LNCaP clone FGC (cell line): Measurements from ENCODE around the gene IGFBP3.

Experiments
- DNase-seq: peaks from one replicate; pipeline ENCODE4 v3.0.0-alpha.2; 2011; ENCODE audit warnings: low read depth
- H3K4me3 ChIP-seq: 2 replicates; pipeline ENCODE4 v1.5.1; 2011; ENCODE audit warnings: mild to moderate bottlenecking, low read depth, low read length, control low read depth
- TF ChIP-seq, protein P1 (sequence below): IDR thresholded peaks from 2 replicates; pipeline ENCODE4 v1.5.1; 2012; ENCODE audit warnings: mild to moderate bottlenecking; ENCODE audit not compliant: control insufficient read depth, insufficient read depth; ENCODE audit errors: extremely low read depth

Gene IGFBP3

DNA sequence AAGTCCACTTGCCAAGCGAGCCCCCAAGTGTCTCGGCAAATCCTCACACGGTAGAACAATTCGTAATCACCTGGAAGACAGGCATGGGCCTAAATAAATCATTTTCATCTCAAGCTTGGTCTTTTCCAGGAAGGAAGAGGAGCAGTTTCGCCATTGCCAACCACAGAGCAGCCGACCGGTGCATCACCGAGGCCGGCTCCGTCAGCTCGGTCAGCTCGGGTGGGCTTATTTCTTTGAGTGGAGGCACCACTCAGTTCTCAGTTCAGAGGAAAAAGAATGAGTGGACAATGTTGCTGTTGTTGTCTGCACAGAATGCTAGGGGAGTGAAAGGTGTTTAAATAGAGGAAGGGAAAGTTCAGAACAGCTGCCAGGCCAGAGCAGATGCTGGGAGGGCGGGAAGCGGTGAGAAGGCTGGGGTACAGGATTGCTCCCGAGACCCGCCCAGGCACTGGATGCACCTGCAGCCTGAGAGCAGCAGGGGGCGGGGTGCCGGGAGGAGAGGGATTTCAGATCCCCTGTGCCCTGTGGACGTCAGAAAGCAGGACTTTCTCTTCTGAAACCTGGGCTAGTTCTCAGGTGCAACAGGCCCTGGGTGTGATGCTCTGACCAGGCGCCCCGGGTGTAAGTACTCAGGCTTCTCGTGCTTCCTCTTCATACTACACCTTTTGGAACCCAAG is 17.7 kb upstream of the IGFBP3 start:
- H3K4me3 ChIP-seq, result no peak overlapping the region
- DNase-seq, result no peak
- TF ChIP-seq, protein P1, sequence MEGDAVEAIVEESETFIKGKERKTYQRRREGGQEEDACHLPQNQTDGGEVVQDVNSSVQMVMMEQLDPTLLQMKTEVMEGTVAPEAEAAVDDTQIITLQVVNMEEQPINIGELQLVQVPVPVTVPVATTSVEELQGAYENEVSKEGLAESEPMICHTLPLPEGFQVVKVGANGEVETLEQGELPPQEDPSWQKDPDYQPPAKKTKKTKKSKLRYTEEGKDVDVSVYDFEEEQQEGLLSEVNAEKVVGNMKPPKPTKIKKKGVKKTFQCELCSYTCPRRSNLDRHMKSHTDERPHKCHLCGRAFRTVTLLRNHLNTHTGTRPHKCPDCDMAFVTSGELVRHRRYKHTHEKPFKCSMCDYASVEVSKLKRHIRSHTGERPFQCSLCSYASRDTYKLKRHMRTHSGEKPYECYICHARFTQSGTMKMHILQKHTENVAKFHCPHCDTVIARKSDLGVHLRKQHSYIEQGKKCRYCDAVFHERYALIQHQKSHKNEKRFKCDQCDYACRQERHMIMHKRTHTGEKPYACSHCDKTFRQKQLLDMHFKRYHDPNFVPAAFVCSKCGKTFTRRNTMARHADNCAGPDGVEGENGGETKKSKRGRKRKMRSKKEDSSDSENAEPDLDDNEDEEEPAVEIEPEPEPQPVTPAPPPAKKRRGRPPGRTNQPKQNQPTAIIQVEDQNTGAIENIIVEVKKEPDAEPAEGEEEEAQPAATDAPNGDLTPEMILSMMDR, result peak; percentile 29

DNA sequence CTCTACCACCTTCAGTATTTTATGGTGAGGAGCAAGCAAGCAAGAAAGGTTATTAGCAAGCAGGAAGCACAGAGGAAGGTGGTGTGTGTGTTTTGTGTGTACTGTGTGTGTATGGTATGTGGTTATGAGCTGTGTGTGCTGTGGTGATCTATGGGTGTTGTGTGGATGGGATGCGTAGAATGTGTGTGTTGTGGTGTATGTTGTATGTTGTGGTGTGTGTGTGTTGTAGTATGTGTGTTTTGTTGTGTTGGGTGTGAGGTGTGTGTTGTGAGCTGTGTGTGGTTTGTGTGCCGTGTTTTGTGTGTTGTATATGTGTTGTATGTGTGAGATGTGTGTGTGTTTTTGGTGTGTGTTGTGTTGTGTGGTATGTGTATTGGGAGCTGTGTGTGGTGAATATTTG is 16.8 kb upstream of the IGFBP3 start:
- DNase-seq, result no peak
- TF ChIP-seq, protein P1, result no peak
- no peak overlapping the region for H3K4me3 ChIP-seq

DNA sequence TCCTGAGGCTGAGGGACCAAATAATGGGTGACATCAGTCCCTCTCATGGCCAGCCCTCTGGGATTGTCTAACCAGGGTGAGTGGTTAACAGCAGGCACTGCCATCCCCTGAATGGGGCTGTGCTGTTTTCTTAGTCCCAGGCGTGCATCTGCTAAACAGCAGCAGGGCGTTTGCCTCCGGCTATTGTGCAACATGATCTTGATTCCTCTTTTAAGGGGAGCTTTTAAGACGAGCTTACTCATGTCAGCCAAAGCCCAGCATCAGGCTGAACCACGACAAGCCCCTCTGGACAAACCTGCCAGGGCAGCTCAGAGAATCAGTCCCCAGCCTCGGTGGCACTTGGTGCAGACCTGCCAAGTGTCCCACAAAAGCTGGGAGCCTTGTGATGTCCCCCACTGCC is 16.2 kb upstream of the IGFBP3 start:
- TF ChIP-seq, protein P1, result no peak
- no peak overlapping the region for H3K4me3 ChIP-seq
- DNase-seq, result no peak

DNA sequence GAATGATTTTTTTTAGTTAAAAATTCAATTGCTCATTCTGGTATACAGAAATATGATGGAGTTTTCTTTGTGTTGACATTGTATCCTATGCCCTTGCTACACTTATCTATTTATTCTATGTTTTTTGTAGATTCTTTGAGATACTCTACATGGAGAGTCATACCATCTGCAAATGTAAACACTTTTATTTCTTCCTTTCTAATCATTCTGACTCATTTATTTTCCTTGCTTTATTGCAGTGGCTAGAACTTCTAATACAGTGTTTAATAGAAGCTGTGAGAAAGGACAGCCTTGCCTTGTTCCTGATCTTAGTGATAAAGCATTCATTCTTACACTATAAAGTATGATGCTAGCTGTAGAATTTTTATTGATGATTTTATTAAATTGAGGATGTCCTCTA is 9.9 kb upstream of the IGFBP3 start:
- TF ChIP-seq, protein P1, result no peak
- no peak for DNase-seq
- no peak overlapping the region for H3K4me3 ChIP-seq

DNA sequence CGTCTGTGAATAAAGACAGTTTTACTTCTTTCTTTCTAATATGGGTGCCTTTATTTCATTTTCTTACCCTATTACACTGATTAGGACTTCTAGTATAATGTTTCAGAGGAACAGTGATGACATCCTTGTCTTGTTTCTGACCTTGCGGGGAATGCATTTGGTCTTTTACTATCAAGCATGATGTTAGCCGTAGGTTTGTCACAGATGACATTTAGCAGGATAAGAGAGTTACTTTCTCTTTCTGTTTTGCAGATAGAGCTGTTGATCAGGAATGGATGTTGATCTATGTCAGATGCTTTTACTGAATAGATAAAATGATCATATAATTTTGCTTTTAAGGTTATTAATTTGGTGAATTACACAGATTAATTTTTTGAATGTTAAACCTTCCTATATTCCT is 6.6 kb upstream of the IGFBP3 start:
- no peak overlapping the region for H3K4me3 ChIP-seq
- TF ChIP-seq, protein P1, result no peak
- no peak for DNase-seq

DNA sequence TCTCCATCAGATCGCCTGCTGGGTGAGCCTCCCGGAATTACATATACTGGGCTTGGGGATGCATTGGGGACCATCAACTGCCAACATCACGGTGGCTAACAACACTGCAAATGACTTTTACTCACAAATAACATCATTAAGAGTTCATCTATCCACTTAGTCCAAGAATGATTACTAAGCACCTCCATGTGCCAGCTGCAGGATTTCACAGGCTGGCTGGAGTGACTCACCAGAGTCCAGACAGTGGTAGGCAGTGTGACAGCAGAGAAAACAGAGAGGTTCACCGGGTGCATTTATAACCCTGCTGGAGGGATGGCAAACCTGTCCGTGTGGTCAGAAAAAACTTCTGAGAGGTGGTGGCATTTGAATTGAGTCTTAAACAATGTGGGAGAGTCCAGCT is 3.2 kb upstream of the IGFBP3 start:
- H3K4me3 ChIP-seq, result no peak overlapping the region
- TF ChIP-seq, protein P1, result peak; percentile 30
- peak; percentile 69 for DNase-seq

DNA sequence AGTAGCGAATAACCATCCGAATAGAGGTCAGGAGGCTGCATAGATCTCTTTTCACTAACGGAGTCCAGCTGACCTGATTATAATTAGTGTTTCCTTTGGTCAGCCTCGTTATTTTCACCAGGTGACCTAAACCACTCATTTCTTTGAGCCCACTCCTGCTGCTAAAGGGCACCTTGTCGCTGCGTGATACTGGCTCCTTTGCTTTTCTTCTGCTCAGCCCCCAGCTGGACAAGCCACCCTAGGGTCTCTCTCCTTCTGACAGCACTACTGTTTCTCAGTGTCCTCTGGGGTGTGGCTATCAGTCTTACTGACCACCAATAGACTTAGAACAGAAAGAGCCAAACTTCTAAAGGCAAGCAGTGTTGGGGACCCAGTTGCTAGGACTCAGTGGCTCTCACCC is 2.7 kb upstream of the IGFBP3 start:
- no peak overlapping the region for H3K4me3 ChIP-seq
- TF ChIP-seq, protein P1, result no peak
- DNase-seq, result no peak
